Stimulated activated CD8-positive, alpha-beta memory T cell treated with anti-CD3 and anti-CD28 coated beads, Interleukin-4, amount 100 ng/mL, for 4 hours (primary cell): ENCODE results near the gene RAD51.
A peak's percentile ranks its signal among the peaks of the same experiment; 100 is the strongest.

Source experiments
- DNase-seq, 2 donors: peaks; one replicate each; pipeline ENCODE4 v3.0.0-alpha.2; 2020; ENCODE audit warnings: low read depth in 2 of 2, low spot score in 1 of 2

The RAD51 gene

DNA sequence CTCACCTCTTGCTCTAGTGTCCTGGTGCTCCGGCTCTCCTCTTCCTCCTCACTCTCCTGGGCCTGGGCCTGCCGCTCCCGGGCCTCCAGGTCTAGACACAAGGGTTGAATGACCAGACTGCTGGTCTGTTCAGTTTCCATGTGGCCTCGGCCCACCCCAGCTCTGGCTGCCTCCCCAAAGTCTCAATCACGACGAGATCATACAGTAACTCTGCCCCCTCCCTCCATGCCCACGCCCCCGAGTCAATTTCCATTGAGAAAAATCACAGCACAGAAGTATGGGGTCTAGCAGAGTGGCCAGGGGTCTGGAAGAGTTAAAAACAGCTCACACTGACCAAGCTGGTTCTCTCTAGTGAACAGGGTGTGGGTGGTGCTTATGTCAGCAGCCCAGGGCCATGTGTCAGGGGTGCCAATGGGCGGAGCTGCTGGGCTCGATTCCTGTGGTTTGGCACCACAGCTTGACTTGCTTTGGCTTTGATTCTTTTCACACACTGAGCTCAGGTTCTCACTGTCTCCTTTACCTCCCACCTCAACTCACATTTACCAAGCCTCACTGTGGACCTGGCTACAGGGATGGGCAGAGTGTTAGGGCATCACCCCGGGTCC, 81.7 kb downstream of the RAD51 start:
- peak in 1 of 2 donors; percentile 47 for DNase-seq
